ENCODE data around the gene DLEU7. TPM values are rescaled to one million over a fixed set of nuclear protein-coding genes. Genes with fewer than 3 reads are reported as not detected.

Gene DLEU7
- total RNA-seq, 1 experiment from 2014 or later: 1.5 TPM

DNA sequence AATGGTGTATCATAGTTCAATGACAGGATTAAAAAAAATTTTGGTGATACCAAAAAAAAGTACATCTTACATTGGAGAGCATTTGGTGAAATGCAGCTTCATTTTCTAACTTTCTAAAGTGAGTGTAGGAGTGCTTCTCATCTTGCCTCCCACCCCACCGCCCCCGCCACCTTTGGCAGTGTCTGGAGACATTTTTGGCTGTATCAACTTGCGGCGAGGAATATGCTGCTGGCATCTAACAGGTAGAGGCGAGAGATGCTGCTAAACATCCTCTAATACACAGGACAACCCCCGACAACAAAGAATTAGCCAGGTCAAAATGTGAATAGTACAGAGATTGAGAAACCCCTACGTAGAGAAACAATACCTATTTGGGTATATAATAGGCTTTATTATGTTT lies 1.7 kb downstream of the DLEU7 start:
- Mint-ChIP-seq H3K27me3 (ENCODE audit: low read depth) (peaks cover 55% of the 10 kb centered on the region), H3K4me1 (peaks cover 19 to 22% of the 10 kb centered on the region in 2 experiments), H3K36me3 (ENCODE audit: insufficient read depth in 1 of 3, low read depth in 3 of 3) (peaks cover 0 to 8% (median 0%) of the 10 kb centered on the region in 3 experiments; a peak in 3 of 7 replicates), H3K4me3 (no peak overlapping the region), H3K27ac (no peak overlapping the region), H3K9me3 (no peaks in the 10 kb centered on the region; a peak in 1 of 5 replicates)
- Histone ChIP-seq H3K79me2 (ENCODE audit: insufficient read depth, low read length) (no peaks in the 10 kb centered on the region), H3K23me2 (ENCODE audit: insufficient read length, low read depth, low read length, poor library complexity, severe bottlenecking) (peaks cover 11% of the 10 kb centered on the region), H3K79me1 (ENCODE audit: insufficient read depth, low read depth, low read length, poor library complexity, severe bottlenecking) (no peaks in the 10 kb centered on the region), H2BK15ac (ENCODE audit: low read depth, low read length) (no peak overlapping the region), H2BK20ac (ENCODE audit: low read depth, low read length, poor library complexity, severe bottlenecking) (no peak overlapping the region), H3T11ph (ENCODE audit: low read length) (no peak overlapping the region), H2BK5ac (ENCODE audit: insufficient read length, low read length) (no peak overlapping the region), H4K20me1 (ENCODE audit: control insufficient read depth, insufficient read depth, insufficient read length) (no peaks in the 10 kb centered on the region), H3K27ac (ENCODE audit: insufficient read length, low read depth, low read length) (no peak overlapping the region), H3K18ac (ENCODE audit: insufficient read length, low read depth, low read length) (no peak overlapping the region), H2BK120ac (ENCODE audit: low read depth, low read length, poor library complexity, severe bottlenecking) (no peak overlapping the region), H3K9me3 (ENCODE audit: control insufficient read depth, low read depth, low read length) (no peaks in the 10 kb centered on the region), H4K8ac (replicated peaks; ENCODE audit: insufficient read length, low read depth, low read length) (no peak overlapping the region), H3K4me2 (ENCODE audit: insufficient read depth, insufficient read length, low read length) (no peak overlapping the region), H4K91ac (ENCODE audit: insufficient read length, low read depth, low read length) (no peak overlapping the region), H2AK5ac (ENCODE audit: insufficient read length, low read length) (no peak overlapping the region), H4K5ac (ENCODE audit: insufficient read length, low read depth, low read length) (no peak overlapping the region), H3K27me3 (ENCODE audit: insufficient read depth, low read length) (peaks cover 2% of the 10 kb centered on the region; the same call in 1 of the 2 replicates), H3K14ac (ENCODE audit: insufficient read depth, low read length) (no peak overlapping the region), H3K23ac (ENCODE audit: insufficient read length, low read depth, low read length) (no peak overlapping the region), H2AFZ (ENCODE audit: low read length) (no peak overlapping the region), H3K56ac (ENCODE audit: insufficient read length, low read depth, low read length) (no peak overlapping the region), H3K4ac (ENCODE audit: low read depth, low read length) (no peak overlapping the region), H2BK12ac (ENCODE audit: insufficient read length, low read depth, low read length) (no peak overlapping the region), H3K9ac (ENCODE audit: extremely low read depth, insufficient read length, low read length) (no peak overlapping the region), H3K4me1 (ENCODE audit: insufficient read depth, low read length) (peaks cover 4% of the 10 kb centered on the region; the same call in 1 of the 2 replicates)
- DNase-seq: no peak
- TF ChIP-seq, protein P1, sequence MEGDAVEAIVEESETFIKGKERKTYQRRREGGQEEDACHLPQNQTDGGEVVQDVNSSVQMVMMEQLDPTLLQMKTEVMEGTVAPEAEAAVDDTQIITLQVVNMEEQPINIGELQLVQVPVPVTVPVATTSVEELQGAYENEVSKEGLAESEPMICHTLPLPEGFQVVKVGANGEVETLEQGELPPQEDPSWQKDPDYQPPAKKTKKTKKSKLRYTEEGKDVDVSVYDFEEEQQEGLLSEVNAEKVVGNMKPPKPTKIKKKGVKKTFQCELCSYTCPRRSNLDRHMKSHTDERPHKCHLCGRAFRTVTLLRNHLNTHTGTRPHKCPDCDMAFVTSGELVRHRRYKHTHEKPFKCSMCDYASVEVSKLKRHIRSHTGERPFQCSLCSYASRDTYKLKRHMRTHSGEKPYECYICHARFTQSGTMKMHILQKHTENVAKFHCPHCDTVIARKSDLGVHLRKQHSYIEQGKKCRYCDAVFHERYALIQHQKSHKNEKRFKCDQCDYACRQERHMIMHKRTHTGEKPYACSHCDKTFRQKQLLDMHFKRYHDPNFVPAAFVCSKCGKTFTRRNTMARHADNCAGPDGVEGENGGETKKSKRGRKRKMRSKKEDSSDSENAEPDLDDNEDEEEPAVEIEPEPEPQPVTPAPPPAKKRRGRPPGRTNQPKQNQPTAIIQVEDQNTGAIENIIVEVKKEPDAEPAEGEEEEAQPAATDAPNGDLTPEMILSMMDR (conservative IDR thresholded peaks at IDR 0.05): no peak
- WGBS (ENCODE audit: extremely low coverage, insufficient read length, low lambda C conversion rate): no CpG with 5 or more reads among the region's 7 CpGs

All from H9 (cell line).